Hypothalamus (tissue), 51 donors: Measurements from ENCODE around the gene TBC1D1.

Experiments
- DNase-seq, 51 donors: peaks; one replicate each; lab custom pipeline; 2025; lab: John Stamatoyannopoulos, UW

TBC1D1 gene

DNA sequence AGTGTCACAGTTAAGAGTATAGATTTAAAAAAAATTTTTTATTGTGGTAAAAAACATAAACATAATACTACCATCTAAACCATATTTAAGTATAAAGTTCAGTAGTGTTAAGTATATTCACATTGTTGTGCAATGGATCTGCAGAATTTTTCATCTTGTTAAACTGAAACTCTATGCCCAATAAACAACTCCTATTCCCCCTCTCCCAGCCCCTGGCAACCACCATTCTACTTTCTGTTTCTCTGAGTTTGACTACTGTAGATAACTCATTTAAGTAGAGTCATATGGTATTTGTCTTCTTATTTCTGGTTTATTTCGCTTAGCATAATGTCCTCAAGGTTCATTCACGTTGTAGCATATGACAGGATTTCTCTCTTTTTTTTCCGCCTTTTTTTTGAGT, 181.7 kb downstream of the TBC1D1 start:
- DNase-seq: no peak

- DNase-seq: no peak
Observed at GRCh38 chr4:38073596-38074234, 182.8 kb downstream of the TBC1D1 start.

GRCh38 chr4:38075370-38076152, 184.7 kb downstream of the TBC1D1 start:
- peak in 1 of 51 donors; percentile 7 for DNase-seq

- DNase-seq: no peak
Observed at GRCh38 chr4:38076153-38076669, 185.3 kb downstream of the TBC1D1 start.

- DNase-seq: no peak
Observed at GRCh38 chr4:38077791-38078489, 187.1 kb downstream of the TBC1D1 start.

GRCh38 chr4:38078590-38079421, 187.9 kb downstream of the TBC1D1 start:
- no peak for DNase-seq

- no peak for DNase-seq
Observed at GRCh38 chr4:38080061-38080974, 189.4 kb downstream of the TBC1D1 start.

DNA sequence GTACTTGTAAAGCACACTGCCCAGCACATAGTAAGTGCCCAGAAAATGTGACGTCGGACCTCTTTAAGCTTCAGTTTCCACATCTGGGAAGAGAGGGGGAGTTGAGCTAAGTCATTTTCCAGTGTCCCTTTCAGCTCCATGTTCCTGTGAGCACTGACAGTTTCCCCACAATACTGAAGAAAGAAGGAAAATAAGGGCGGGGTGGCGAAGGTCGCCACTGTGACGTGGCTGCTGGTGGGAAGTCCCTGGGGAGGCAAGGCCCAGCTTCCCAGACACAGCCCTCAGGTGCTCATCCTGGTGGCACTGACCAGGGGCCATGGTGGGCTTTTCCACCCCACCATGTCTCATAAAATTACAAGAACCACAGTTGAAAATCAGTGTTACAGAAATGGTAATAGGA, 191.1 kb downstream of the TBC1D1 start:
- DNase-seq: no peak

DNA sequence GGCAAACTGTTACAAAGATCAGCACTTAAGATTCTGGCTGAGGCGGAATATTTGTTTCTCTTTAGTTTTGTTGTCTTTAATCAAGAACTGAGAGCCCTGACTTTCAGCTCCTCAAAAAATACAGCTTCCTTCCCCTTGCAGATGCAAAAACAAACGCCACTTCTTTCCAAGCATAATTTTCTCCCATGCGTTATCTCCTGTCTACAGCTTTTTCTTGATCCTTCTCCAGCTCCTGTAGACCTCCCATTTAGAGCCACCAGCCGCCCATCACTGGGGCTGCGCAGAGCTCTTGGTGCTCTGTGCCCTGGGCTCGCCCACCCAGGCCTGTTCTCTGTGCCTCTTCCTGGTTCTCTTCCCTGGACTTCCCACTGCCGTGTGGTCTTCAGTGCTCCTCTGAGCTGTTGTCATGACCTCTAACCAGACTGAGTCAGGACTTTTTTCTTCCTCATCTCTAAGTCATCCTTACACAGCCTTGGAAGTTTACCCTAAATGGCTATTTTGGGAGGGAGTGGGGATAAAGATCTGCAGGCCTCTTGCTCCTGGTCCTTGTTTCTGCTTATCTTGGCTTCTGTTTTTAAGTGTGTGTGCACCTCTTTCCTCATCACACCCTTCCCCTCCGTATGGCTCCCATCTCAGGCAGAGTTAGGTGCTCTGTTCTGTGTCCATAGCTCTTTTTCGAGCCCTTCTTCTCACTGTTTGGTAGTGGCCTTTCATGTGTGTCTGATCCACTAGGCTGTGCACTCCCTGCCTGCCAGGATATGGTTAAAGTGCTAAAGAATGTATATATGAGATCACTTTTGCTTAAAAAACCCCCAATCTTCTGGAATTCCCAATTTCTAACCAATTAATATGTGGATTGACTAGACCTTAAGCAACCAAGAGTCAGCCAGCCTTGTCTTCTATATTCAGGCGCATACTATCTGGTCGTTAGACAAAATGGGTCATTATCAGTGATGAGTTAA, 191.8 kb downstream of the TBC1D1 start:
- peak in 1 of 51 donors; percentile 3 for DNase-seq

GRCh38 chr4:38084877-38085711, 194.2 kb downstream of the TBC1D1 start:
- no peak for DNase-seq

GRCh38 chr4:38085751-38086150, 194.9 kb downstream of the TBC1D1 start:
- no peak for DNase-seq

DNA sequence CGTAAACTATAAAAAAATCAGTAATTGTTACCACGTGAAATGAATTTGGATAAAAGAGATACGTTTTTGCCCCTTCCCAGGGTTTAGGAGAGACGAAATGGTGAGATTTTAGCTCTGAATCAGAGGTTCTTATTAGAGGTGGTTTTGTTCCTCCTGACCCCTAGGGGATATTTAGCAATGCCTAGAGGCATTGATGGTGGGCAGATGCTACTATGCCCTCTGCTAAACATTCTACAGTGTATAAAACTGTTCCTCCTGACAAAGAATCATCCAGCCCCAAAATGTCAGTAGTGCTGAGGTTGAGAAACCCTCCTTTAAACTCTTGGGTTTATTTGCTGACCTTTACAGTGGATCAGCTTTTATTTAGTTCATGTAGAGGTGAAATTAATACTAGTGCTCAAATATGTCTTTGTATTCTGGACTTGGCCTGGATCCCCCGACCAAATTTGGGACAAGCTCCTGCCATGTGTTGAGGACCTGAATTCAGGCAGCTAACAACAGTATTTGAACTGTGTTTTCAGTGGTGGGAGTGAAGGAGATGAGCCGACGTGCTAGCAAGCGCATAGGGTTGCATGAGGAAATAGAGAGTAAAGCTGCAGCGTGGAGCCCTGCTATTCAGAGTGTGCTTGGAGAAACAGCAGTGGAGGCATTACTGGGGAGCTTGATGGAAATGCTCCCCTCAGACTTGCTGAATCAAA, 195.4 kb downstream of the TBC1D1 start:
- no peak for DNase-seq

GRCh38 chr4:38086849-38087226, 196.0 kb downstream of the TBC1D1 start:
- DNase-seq: no peak

DNA sequence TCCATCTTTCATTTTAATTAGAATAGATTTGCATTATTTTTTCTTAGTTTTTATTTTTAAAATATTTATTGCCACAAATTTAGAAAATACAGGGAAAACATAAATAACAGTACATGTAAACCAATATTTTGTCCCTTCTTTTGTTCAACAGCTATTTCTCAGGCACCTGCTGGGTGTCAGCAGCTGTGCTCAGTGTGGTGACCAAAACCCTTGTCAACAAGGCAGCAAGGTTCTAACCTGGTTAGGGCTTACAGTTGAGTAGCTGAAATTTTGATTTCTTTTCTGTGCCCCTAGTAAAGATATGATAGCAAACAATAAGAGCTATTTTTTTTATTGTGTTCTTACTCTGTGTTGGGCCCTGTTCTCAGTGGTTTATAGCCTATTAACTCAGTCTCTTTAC, 197.4 kb downstream of the TBC1D1 start:
- DNase-seq: no peak

DNA sequence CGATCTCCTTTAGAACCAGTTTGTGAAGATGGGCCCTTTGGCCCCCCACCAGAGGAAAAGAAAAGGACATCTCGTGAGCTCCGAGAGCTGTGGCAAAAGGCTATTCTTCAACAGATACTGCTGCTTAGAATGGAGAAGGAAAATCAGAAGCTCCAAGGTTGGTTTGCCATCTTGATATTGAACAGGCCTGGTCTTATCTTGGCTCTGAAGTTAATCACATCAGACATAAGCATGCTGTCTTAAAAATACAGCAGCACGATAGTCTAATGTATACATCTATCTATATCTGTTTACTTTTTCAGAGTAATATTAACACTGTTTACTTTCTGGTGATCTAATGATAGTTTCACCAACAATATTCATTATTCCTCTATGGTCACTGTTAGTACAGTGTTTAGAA, 199.1 kb downstream of the TBC1D1 start:
- no peak for DNase-seq

GRCh38 chr4:38090455-38091246, 199.8 kb downstream of the TBC1D1 start:
- no peak for DNase-seq
